Astrocyte of the spinal cord (primary cell): Measurements from ENCODE around the gene MMRN2.
"Not testable (repeated sequence)": the region's sequence is repeated elsewhere in the genome, so short reads cannot be mapped to it uniquely, and the experiment has no call there.

Experiments
- DNase-seq: peaks from one replicate; pipeline ENCODE4 v3.0.0; 2011; ENCODE audit warnings: low read depth, low spot score
- H3K4me3 ChIP-seq: 2 replicates; pipeline ENCODE4 v1.5.1; 2011; ENCODE audit warnings: low read depth, mild to moderate bottlenecking, low read length, moderate library complexity
- CTCF ChIP-seq: IDR thresholded peaks from 2 replicates; pipeline ENCODE4 v1.5.1; 2012; ENCODE audit warnings: low read depth, mild to moderate bottlenecking, low read length, inconsistent platforms
- in situ Hi-C: cut with HindIII; loops from 2 replicates; pipeline ENCODE4 v1.10.0; 2017; ENCODE audit warnings: low sequenced_read_pairs

Gene MMRN2

GRCh38 chr10:86942441-86943315, 14.7 kb downstream of the MMRN2 start:
- H3K4me3 ChIP-seq: no peak overlapping the region
- no peak for DNase-seq
- TF ChIP-seq CTCF: no peak
- in situ Hi-C loops: no loop called here

- in situ Hi-C loops: no loop called here
- DNase-seq: no peak
- no peak overlapping the region for H3K4me3 ChIP-seq
- no peak for TF ChIP-seq CTCF
Measured at GRCh38 chr10:86941991-86942421, 15.4 kb downstream of the MMRN2 start.

GRCh38 chr10:86941426-86941825, 16.0 kb downstream of the MMRN2 start:
- no peak for DNase-seq
- in situ Hi-C loops: no loop called here
- no peak overlapping the region for H3K4me3 ChIP-seq
- TF ChIP-seq CTCF: no peak

- H3K4me3 ChIP-seq: no peak overlapping the region
- no peak for DNase-seq
- in situ Hi-C loops: no loop called here
- TF ChIP-seq CTCF: no peak
Measured at GRCh38 chr10:86940677-86941076, 16.7 kb downstream of the MMRN2 start.

- in situ Hi-C loops, DNase-seq, H3K4me3 ChIP-seq: not testable (repeated sequence)
Measured at GRCh38 chr10:86940076-86940475, 17.3 kb downstream of the MMRN2 start.

- in situ Hi-C loops: no loop called here
- no peak overlapping the region for H3K4me3 ChIP-seq
- TF ChIP-seq CTCF: no peak
- DNase-seq: no peak
Measured at GRCh38 chr10:86938260-86938659, 19.2 kb downstream of the MMRN2 start.

- no peak for TF ChIP-seq CTCF
- no peak overlapping the region for H3K4me3 ChIP-seq
- in situ Hi-C loops: no loop called here
- DNase-seq: no peak
Measured at GRCh38 chr10:86937502-86938154, 19.8 kb downstream of the MMRN2 start.
